GM13977 (cell line): ENCODE measurements around the gene RHEX.

Experiments used
- DNase-seq: peaks from one replicate; pipeline ENCODE4 v3.0.0; 2012; ENCODE audit warnings: low spot score
- in situ Hi-C: fragments of 300-500 bp; cut with MboI; formaldehyde crosslinking; loops from one replicate; pipeline ENCODE4 v1.12.0; 2022; ENCODE audit warnings: low sequenced_read_pairs, low pct_unique_long_range_greater_than_20kb, mixed read lengths, inconsistent platforms; ENCODE audit not compliant: unreplicated experiment
- TF ChIP-seq, protein P1 (sequence below): IDR thresholded peaks from 2 replicates; pipeline ENCODE4 v1.5.1; 2012; ENCODE audit warnings: mild to moderate bottlenecking, control low read depth; ENCODE audit not compliant: insufficient read depth; ENCODE audit errors: extremely low read depth, missing control alignments

The RHEX gene

DNA sequence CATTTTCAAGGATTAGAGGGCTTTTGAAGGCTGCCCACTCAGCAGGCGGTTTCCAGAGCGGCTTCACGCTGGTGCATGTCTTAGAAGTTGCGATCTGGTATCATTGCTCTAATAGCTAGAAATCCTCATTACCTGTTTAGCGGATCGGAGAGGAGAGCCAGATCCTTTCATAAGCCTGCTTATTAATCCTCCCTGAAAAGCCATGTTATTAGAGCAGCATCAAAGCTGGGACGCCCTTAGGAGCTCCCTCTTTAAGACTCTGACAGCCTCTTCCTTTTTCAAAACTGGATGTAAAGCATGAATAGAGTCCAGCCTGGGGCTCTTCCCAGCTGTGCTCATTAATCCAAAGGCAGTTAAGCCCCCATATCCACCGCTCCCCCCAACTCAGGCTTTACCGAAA lies 15.4 kb upstream of the RHEX start:
- in situ Hi-C loops = no loop called here
- no peak for DNase-seq
- TF ChIP-seq, protein P1, sequence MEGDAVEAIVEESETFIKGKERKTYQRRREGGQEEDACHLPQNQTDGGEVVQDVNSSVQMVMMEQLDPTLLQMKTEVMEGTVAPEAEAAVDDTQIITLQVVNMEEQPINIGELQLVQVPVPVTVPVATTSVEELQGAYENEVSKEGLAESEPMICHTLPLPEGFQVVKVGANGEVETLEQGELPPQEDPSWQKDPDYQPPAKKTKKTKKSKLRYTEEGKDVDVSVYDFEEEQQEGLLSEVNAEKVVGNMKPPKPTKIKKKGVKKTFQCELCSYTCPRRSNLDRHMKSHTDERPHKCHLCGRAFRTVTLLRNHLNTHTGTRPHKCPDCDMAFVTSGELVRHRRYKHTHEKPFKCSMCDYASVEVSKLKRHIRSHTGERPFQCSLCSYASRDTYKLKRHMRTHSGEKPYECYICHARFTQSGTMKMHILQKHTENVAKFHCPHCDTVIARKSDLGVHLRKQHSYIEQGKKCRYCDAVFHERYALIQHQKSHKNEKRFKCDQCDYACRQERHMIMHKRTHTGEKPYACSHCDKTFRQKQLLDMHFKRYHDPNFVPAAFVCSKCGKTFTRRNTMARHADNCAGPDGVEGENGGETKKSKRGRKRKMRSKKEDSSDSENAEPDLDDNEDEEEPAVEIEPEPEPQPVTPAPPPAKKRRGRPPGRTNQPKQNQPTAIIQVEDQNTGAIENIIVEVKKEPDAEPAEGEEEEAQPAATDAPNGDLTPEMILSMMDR = no peak

DNA sequence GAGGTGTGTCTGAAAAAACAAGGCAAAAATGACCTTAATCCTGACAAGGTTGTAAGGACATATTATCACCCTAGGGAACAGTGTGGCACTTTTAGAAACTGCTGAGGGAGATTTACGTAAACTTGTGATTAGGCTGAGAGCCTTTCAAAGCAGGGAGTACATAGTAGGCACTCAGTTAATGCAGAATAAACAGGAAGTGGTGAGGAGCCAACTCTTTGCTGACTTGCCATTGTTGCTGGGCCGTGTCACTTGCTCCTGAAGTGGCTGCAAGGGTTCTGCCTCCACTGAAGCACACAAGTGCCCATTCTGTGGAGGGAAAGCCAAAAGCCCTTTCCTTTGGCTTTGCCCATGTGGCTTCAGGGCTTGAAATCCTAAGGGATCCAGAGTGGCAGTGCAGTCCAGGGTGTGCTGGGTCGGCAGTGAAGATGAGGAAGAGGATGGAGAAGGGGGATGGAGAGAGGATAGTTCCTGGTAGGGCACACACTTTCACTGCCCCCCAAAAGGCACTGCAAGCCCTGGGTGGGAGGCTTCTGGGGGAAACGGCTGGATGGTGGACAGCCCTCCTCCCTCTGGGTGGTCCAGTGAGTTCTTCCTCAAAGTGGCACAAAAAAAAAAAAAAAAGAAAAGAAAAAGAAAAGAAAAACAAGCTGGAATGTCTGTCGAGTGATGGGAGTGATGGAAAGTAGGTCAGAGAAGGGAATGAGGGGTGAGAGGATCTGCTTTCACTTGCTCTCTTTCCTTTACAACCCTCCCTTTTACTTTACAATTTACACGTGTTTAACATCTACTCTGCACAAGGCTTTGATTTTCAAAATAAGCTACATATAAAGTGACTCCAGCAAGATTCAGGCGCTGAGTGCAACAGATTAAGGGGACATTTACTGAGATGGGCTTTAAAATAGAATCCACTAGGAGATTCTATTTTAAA lies 13.7 kb upstream of the RHEX start:
- in situ Hi-C loops = no loop called here
- DNase-seq = no peak
- TF ChIP-seq, protein P1 = no peak

DNA sequence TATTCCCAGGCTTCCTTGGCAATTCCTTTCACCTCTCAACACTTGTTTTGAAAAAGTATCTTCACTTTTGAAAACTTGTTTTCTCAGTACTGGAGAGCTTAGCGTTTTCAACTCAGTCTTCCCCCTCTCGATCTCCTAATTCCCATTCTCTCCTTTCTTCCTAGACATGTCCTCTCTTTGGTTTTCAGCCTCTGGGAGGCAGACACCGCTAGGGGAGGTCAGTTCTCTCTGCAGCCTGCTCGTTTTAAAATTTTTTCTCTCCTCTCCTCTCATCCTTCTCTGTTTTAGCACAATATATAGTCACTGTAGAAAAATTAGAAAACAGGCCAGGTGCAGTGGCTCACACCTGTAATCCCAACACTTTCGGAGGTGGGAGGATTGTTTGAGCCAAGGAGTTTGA lies 12.6 kb upstream of the RHEX start:
- no peak for DNase-seq
- TF ChIP-seq, protein P1 = no peak
- in situ Hi-C loops = no loop called here

DNA sequence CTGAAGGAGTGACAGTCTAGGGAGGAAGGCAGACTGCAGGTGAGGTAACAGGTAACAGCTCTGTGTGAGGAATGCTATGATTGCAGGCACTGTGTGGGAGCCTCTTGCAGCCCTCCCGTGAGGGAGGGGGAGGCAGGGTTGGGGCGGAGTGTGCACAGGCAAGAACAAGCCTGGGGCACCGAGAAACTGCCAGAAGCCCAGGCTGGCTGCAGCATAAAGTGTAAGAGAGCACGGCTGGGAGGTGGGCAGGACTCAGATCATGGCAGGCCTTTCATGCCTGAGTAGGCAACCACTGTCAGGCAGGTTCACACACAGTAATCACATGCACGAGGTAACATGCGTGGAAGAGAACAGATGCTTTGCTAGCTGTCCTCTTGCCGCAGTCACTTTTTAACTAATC lies 11.3 kb upstream of the RHEX start:
- peak; percentile 18 for DNase-seq
- TF ChIP-seq, protein P1 = no peak
- in situ Hi-C loops = no loop called here

DNA sequence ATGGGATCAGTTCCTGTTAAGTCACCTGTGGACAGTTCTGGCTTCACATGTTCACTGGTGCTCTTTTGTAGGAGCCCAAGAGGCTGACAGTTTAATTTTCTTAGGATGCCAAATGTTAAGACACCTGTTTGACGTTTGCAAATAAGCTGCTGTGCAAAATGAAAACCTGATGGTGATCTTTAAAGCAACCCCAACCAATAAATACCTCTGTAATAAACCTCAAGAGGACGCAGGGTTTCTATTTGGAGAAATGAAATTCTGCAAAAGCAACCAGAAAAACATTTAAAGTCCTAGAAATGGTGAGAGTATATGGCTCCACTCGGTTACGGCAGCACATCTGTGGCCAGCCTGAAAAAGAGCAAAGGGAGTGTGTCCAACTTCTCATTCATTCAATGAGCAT lies 5.7 kb upstream of the RHEX start:
- in situ Hi-C loops = no loop called here
- peak; percentile 27 for DNase-seq
- TF ChIP-seq, protein P1 = no peak

DNA sequence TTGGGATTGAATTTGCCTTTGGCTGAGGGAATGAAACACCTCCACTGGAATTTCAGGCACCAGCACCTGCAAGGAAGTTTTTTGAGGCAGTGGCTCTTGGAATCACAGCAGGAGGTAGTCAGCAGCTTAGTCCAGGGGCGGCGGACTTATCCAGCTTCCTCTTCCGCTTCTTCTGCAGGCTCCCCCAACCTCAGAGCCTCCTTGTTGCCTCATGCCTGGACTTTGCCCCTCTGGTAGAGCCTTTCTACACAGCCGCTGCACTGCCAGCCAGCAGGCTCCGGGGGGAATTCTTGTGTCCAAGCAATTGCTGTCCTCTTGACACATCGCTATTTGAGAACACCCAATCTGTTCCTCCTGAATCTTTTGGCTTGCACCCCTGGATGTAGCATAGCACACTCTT lies 4.4 kb upstream of the RHEX start:
- DNase-seq = no peak
- in situ Hi-C loops = no loop called here
- TF ChIP-seq, protein P1 = no peak
